Calu3 (cell line): ENCODE measurements around the gene NUAK2. TPM values are rescaled to one million over a fixed set of nuclear protein-coding genes. Genes with fewer than 3 reads are reported as not detected.
"Not testable (repeated sequence)": the region's sequence is repeated elsewhere in the genome, so short reads cannot be mapped to it uniquely, and the experiment has no call there.

ENCODE experiments used
- BruUV-seq: library from RNA; stranded (reverse); fragments of 400-500 nt; replicated peaks from 2 replicates; lab custom pipeline; 2021; lab: Mats Ljungman, UMichigan
- CTCF ChIA-PET: fragments of 300-600 bp; sonication (Branson Sonifier 250); formaldehyde crosslinking; loops from one replicate; lab custom pipeline; 2022; ENCODE audit warnings: antibody characterized with exemption; lab: Charles Lee
- DNase-seq: peaks from one replicate; pipeline ENCODE4 v3.0.0; 2022
- H3K27ac Mint-ChIP-seq: one replicate; pipeline ENCODE4 v1.8.0; 2022; ENCODE audit warnings: mixed read lengths; ENCODE audit not compliant: unreplicated experiment
- H3K27me3 Mint-ChIP-seq: one replicate; pipeline ENCODE4 v1.8.0; 2022; ENCODE audit warnings: mixed read lengths; ENCODE audit not compliant: unreplicated experiment
- H3K36me3 Mint-ChIP-seq: one replicate; pipeline ENCODE4 v1.8.0; 2022; ENCODE audit warnings: mild to moderate bottlenecking, moderate library complexity, mixed read lengths; ENCODE audit not compliant: insufficient read depth, unreplicated experiment
- H3K4me1 Mint-ChIP-seq: one replicate; pipeline ENCODE4 v1.8.0; 2022; ENCODE audit warnings: mild to moderate bottlenecking, low read depth, mixed read lengths; ENCODE audit not compliant: unreplicated experiment
- H3K4me3 Mint-ChIP-seq: one replicate; pipeline ENCODE4 v1.8.0; 2022; ENCODE audit warnings: mild to moderate bottlenecking, low read depth, moderate library complexity, mixed read lengths; ENCODE audit not compliant: unreplicated experiment
- H3K9me3 Mint-ChIP-seq: one replicate; pipeline ENCODE4 v1.8.0; 2022; ENCODE audit warnings: low read depth, mixed read lengths; ENCODE audit not compliant: unreplicated experiment
- intact Hi-C: fragments of 100-400 bp; cut with micrococcal nuclease; formaldehyde crosslinking; loops from one replicate; pipeline ENCODE4 v1.10.0; 2022; ENCODE audit not compliant: unreplicated experiment
- total RNA-seq: library from RNA; stranded (reverse); gene quantifications from 2 replicates; pipeline ENCODE4 v1.2.3, GENCODE V29; 2022
- TF ChIP-seq, protein P1 (sequence below): fragments of 200-600 bp; IDR thresholded peaks from one replicate; pipeline ENCODE4 v1.8.0; 2022; ENCODE audit warnings: antibody characterized with exemption; ENCODE audit not compliant: unreplicated experiment

The NUAK2 gene
- total RNA-seq, 1 experiment from 2014 or later = 3.7 TPM

DNA sequence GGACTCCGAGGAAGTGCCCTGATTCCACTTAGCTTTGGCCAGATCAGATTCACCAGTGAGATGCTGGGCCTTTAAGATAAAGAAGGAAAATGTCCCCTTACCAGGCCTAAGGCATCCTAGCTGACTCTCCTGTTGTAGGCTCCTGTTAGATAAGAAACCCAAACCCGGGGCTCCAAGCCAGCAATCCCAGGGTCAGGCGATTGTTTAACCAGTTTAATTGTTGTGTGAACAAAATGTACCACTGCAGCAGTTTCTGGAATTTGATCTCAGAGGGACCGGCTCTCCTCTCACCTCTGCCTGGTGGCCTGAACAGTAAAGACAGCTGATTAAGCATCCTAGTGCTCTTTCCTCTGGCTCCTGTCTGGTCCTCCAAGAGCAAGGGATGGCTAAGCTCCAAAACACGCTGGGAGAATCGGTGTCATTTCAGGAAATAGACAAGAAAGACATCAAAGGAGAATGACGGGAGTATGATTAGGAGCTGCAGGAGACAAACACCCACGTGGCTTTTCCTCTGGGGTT is 44.5 kb upstream of the NUAK2 start:
- no peaks in the 10 kb centered on the region for H3K9me3 Mint-ChIP-seq
- H3K27ac Mint-ChIP-seq = no peak overlapping the region
- TF ChIP-seq, protein P1, sequence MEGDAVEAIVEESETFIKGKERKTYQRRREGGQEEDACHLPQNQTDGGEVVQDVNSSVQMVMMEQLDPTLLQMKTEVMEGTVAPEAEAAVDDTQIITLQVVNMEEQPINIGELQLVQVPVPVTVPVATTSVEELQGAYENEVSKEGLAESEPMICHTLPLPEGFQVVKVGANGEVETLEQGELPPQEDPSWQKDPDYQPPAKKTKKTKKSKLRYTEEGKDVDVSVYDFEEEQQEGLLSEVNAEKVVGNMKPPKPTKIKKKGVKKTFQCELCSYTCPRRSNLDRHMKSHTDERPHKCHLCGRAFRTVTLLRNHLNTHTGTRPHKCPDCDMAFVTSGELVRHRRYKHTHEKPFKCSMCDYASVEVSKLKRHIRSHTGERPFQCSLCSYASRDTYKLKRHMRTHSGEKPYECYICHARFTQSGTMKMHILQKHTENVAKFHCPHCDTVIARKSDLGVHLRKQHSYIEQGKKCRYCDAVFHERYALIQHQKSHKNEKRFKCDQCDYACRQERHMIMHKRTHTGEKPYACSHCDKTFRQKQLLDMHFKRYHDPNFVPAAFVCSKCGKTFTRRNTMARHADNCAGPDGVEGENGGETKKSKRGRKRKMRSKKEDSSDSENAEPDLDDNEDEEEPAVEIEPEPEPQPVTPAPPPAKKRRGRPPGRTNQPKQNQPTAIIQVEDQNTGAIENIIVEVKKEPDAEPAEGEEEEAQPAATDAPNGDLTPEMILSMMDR = no peak
- intact Hi-C loops = no loop called here
- no peak for DNase-seq
- no peak overlapping the region for H3K4me3 Mint-ChIP-seq
- no peaks in the 10 kb centered on the region for H3K4me1 Mint-ChIP-seq
- peaks cover 33% of the 10 kb centered on the region for H3K27me3 Mint-ChIP-seq
- CTCF ChIA-PET = interaction anchor here (1.1 kb wide), 1 partner anchor 12 kb away, joined by 4 read pairs; no protein-coding TSS in a partner anchor
- BruUV-seq = no TSS peak
- no peaks in the 10 kb centered on the region for H3K36me3 Mint-ChIP-seq

DNA sequence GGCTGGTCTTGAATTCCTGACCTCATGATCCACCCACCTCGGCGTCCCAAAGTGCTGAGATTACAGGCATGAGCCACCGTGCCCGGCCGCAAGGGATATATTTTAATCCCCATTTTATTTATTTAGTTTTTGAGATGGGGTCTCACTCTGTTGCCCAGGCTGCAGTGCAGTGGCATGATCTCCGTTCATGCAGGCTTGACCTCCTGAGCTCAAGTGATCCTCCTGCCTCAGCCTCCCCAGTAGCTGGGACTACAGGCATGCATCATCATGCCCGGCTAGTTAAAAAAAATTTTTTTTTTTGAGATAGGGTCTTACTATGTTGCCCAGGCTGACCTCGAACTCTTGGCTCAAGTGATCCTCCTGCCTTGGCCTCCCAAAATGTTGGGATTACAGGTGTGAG is 43.5 kb upstream of the NUAK2 start:
- H3K36me3 Mint-ChIP-seq, H3K27ac Mint-ChIP-seq, intact Hi-C loops, DNase-seq, H3K4me3 Mint-ChIP-seq, BruUV-seq, H3K9me3 Mint-ChIP-seq, H3K4me1 Mint-ChIP-seq: not testable (repeated sequence)
- peaks cover 33% of the 10 kb centered on the region for H3K27me3 Mint-ChIP-seq
- CTCF ChIA-PET = interaction anchor here (0.7 kb wide), 1 partner anchor 406 kb away, joined by 3 read pairs; no protein-coding TSS in a partner anchor

DNA sequence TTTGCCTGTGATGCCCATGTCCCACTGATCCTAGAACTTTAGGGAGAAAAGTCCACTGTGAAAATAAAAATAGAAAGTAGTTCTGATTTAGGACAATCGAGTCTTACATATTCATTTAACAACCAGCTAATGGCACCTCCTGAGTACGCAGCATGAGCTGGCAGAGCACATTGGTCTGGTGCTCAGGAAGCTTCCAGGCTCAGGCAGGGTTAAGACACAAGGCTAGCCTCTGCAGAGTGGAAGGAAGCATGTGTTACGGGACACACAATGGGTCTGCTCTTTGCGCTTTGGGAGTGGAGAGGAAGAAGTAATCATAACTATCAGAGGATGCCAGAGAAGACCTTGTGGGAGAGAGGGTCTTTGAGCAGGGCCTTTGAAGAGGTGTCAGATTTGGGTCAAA is 39.3 kb upstream of the NUAK2 start:
- intact Hi-C loops = no loop called here
- peaks cover 64% of the 10 kb centered on the region for H3K27me3 Mint-ChIP-seq
- no peaks in the 10 kb centered on the region for H3K4me1 Mint-ChIP-seq
- CTCF ChIA-PET = interaction anchor here (1.2 kb wide), 1 partner anchor 78 kb away, joined by 3 read pairs; no protein-coding TSS in a partner anchor
- TF ChIP-seq, protein P1 = no peak
- no TSS peak for BruUV-seq
- H3K36me3 Mint-ChIP-seq = peaks cover 5% of the 10 kb centered on the region
- H3K9me3 Mint-ChIP-seq = no peaks in the 10 kb centered on the region
- H3K4me3 Mint-ChIP-seq = no peak overlapping the region
- no peak for DNase-seq
- H3K27ac Mint-ChIP-seq = no peak overlapping the region

DNA sequence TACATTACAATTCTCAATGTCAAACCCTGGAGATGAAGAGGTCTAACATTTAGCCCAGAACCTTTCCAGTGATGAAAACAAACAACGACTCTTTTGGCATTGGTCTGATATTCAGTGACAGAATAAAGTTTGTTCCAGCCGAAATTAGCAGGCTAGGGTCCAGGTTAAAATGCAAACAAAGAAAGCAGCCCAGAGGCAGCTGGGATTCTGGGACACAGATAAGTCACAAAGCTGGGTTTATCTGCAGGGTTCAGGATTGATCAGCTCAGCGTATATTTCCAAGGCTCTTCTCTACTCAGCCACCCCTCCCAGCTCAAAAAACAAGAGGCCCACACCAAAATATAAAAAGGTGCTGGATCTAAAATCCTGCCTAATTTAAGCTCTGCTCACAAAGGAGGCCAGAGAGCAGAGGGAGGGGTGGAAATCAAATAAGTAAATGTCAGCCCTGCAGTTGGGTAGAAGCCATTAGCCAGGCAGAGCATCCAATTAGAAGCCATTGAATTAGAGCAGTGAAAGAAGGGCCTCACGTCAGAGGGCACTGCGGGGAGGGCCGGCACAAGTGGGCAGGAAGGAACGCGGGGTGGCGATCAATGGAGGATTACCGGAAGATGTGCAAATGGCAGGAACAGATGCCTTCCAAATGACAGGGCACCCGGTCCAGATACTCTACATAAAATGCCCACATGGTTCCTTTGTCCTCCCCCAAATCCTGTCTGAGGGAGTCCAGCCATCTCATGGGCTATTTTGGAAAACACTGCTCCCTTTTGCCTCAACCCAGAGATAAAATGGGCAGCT is 38.4 kb upstream of the NUAK2 start:
- DNase-seq = no peak
- intact Hi-C loops = no loop called here
- H3K27ac Mint-ChIP-seq = no peak overlapping the region
- H3K36me3 Mint-ChIP-seq = peaks cover 5% of the 10 kb centered on the region
- no peaks in the 10 kb centered on the region for H3K9me3 Mint-ChIP-seq
- H3K27me3 Mint-ChIP-seq = peaks cover 64% of the 10 kb centered on the region
- TF ChIP-seq, protein P1 = no peak
- no peak overlapping the region for H3K4me3 Mint-ChIP-seq
- CTCF ChIA-PET = interaction anchor here (1.2 kb wide), 1 partner anchor 79 kb away, joined by 3 read pairs; no protein-coding TSS in a partner anchor
- BruUV-seq = no TSS peak
- H3K4me1 Mint-ChIP-seq = peaks cover 6% of the 10 kb centered on the region
